Right forelimb (tissue), 1 donor: ENCODE measurements around the gene OR4D10.
"Not testable (repeated sequence)": the region's sequence is repeated elsewhere in the genome, so short reads cannot be mapped to it uniquely, and the experiment has no call there.

Experiments
- DNase-seq: peaks from one replicate; pipeline ENCODE4 v3.0.0-alpha.2; 2018

OR4D10 gene

DNA sequence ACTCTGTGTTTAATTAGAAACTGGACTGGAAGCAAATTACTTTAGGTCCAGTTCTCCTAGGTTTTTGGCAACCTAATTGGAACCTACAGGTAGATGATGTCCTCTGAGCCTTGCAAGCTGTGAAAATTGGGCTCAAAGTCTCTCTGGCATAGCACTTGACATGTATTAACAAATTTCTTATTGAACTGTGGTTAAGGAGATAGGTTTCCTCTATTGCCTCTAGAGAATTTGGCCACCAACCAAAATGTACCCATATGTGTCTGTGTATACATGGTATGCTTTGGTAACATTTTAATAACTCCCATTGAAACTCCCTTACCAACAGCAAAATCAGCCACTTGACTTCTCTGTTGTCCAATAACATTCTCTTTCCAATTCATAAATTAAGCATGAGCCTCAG is at the start of gene OR4D10:
OR4D10 (plus strand) TSS at position 301 of the 400 bp plus-strand sequence. CDS start 4,115 bp downstream, outside the sequence.
- no peak for DNase-seq

DNA sequence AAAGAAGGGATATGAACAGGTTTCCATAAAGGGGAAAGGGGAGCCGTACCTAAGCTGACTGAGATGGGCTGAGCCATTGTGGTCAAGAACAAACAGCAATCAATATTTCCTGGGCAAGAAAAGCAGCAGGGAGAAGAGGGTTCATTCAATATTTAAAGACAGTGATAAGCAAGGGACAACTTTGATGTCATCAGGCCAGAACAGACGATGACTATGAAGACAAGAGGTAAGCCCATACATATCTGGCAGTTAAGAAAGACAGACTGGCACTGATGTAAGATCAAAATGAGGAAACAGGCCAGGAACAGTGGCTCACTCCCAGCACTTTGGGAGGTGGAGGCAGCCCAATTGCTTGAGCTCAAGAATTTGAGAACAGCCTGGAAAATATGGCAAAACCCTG is 49.3 kb upstream of the OR4D10 start:
- no peak for DNase-seq

DNA sequence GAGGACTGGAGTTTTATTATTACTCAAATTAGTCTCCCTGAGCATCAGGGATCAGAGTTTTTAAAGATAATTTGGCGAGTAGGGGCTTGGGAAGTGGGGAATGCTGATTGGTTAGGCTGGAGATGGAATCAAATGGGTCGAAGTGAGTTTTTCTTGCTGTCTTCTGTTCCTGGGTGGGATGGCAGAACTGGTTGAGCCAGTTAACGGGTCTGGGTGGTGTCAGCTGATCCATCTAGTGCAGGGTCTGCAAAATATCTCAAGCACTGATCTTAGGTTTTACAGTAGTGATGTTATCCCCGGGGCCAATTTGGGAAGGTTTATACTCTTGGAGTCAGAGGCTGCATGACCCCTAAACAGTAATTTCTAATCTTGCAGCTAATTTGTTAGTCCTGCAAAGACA is 48.0 kb upstream of the OR4D10 start:
- no peak for DNase-seq

DNA sequence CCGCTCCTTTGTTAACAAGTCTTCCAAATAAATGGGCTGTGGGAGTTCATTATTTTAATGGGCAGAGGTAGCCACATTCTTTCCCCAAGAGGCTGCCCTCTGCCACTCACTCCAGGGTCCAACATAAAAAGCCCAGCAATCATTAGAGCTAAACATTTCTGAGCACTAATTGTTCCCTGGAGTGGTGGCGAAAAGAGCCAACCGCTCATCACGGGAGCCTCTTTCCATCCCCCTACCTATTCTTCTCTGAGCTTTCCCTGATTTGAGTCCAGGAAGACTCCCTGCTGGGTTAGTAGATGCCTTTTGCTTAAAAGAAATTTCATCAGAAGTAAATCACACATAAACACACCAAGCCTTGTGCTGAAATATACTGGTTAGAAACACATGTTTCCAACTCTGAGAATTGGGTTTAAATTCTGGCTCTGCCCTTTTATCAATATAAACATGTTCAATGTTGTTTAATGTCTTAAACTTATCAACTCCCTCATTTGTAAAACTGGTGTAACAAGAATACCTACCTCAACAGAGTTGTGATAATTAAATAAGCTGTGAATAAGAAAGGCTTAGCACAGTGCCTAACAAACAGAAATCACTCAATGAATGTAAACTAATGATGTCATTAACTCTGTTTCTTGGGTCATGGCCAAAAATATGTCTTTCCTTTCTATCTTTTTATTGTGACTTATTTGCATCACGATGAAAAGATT is 46.6 kb upstream of the OR4D10 start, which contains the start of gene OR5A2:
OR5A2 (minus strand) TSS at position 53 of the 707 bp plus-strand sequence. CDS start 3,460 bp downstream, outside the sequence.
- DNase-seq, result no peak

DNA sequence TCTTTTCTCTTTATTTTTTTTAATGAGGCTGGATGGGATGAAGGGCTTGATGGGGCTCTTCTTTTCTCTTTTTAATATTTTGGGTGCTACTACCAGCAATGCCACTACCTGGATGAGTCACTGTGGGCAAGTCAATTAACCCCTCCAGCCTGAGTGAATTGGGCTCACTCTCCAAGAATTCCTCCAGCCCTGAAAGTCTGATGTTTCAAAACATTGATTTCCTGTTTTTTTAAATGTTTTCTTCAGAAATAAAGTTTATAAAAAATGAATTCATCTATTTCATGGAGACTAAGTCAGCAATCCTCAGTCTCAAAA is 46.1 kb upstream of the OR4D10 start:
- DNase-seq, result no peak

DNA sequence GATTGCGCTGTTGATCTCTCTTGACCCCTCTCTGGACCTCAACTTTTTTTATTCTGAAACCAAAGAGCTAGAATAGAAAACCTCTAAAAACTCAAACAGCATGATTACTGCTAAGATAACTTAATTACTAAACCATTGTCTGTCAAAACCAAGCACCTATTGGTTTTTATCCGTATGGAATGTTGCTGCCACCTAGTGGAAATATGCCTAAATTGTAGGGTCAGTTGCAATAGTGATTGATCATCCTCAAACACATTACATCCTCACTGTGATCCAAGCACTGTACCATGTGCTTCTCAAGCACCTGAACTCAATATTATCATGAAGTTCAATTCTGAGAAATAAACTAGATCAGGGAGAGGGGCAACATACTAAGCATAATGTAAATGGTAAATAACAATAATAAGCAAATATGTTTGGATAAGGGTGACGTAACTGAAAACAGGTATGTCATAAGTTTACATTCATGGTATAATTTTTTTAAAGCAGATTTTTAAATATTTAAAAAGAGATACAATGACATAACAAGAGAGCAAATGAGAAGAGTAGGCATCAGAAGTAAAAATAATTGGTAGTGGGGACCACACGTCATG is 43.1 kb upstream of the OR4D10 start:
- DNase-seq, result no peak

DNA sequence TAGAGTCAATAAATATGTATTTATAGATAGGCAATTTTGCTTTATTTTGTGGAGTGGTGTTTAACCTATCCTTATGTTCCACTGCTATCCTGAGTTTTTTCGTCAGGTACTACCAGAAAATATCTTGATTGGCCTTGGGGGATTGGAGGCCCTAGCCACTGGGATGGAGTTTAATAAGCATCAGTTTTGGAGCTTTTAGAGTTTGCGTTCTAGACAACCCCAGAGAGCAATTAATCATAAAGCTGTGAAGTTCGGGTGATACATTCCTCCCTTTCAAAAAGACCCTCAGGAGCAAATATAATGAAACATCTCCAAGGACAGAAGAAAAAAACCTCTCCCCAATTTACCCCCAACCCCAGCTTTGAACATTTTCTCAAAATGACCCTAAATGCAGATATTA is 36.9 kb upstream of the OR4D10 start, which contains the start of gene OR5A1:
OR5A1 (plus strand) TSS at position 301 of the 400 bp plus-strand sequence. CDS start 6,700 bp downstream, outside the sequence.
- DNase-seq, result no peak

DNA sequence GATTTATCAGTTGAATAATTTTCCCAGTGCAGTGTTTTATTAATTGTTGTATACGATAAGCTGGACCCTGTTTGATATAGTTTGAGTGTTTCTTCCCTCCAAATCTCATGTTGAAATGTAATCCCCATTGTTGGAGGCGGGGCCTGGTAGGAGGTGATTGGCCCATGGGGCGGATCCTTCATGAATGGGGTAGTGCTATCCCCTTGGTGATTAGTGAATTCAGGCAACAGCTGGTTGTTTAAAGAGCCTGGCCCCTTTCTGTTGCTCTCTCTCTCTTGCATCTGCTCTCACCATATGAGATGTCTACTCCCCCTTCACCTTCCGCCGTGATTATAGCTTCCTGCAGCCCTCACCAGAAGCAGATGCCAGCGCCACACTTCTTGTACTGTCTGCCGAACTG is 35.3 kb upstream of the OR4D10 start:
- DNase-seq, result no peak

DNA sequence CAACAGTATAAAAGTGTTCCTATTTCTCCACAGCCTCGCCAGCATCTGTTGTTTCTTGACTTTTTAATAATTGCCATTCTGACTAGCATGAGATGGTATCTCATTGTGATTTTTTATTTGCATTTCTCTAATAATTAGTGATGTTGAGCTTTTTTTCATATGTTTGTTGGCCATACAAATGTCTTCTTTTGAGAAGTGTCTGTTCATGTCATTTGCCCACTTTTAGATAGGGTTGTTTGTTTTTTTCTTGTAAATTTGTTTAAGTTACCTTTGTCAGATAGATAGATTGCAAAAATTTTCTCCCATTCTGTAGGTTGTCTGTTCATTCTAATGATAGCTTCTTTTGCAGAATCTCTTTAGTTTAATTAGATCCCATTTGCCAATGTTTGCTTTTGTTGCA is 27.5 kb upstream of the OR4D10 start:
- DNase-seq, result not testable (repeated sequence)

DNA sequence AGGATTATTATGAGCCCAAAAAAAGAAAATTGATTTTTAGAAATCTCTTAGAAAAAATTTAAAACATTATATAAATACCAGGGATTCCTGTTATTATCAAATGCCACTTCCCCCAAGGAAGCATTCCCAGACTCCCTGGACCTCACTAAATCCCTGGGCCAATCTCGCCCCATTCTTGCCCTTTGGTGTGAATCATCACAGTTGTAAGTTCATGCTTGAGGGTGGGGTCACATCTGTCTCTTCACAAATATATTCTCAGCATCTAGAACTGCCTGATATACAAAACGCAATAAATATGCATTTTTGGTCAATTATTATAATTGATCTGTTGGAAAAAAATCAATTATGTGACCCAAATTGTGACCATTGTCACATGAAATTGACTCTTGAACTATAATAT is 24.6 kb upstream of the OR4D10 start:
- DNase-seq, result no peak

DNA sequence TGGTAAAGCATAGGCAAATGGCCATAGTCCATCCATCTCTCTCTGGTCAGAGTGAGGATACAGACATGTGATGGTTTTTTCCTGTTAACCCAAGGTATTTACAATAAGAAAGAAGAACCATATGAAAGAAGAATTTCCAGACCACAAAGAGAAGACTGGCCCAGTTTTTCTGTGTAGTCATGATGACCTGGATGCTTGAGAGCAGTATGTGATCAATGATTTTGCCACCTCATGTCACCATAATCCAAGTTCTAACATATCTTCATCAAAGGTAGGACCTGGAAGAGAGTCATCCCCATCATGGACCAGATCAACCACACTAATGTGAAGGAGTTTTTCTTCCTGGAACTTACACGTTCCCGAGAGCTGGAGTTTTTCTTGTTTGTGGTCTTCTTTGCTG is 16.5 kb upstream of the OR4D10 start, which contains the start of gene OR4D6:
OR4D6 (plus strand) TSS at position 301 of the 400 bp plus-strand sequence; CDS start at position 301, 0 bp downstream.
- DNase-seq, result no peak

DNA sequence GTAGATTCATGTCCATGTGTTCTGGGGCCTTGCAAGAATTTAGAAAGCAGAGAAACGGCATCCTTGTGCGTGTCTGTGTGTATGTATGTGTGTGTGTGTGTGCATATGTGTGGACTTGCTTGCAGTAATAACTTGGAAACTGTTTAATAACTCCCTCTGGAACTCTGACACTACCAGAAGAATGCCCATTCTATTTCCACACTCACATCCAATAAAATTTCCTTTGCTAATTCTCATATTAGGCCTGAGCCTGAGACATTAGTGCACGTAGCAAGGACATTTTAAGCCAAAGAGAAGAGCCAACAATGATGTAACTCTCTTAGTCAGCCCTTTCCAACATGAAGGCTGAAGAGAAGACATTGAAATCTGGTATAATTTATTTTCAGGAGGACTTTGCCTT is 13.2 kb upstream of the OR4D10 start:
- no peak for DNase-seq

DNA sequence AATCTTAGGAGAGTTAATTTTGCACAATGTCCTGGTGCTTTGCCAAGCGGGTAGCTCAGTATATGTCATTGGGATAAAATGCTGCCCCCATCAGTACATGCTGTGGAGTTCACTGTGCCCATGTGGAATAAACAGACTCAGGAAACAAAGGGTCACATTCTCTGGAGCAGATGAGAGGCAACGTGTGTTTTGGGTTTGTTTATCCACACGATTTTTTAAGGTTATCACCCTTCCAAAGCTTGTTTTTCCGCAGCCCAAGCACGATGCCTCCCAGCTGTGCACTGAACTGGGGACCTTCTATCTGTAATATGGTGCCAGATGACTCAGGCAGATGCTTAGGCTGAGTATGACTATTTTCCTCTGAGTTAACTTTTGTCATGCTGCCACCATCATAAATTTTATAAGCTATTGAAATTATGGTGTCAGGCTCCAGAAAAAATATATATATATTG is 9.9 kb upstream of the OR4D10 start:
- no peak for DNase-seq

DNA sequence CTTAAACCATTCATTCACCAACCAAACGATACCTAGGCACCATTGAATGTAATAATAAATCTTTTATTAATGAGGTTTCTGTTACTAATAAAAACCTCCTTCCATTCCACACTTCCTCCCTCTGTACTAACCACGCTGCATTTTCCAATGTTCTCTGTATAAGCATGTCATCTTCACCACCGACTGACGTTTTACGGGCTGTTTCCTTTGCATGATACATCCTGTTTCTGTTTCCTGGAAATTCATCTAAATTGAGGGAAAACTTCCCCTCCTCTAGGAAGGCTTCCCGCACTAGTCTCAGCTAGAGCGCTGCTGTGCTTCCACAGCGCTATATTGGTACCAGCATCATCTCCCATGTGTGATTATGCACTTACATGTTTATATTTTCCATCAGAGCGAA is 2.1 kb downstream of the OR4D10 start:
- no peak for DNase-seq

DNA sequence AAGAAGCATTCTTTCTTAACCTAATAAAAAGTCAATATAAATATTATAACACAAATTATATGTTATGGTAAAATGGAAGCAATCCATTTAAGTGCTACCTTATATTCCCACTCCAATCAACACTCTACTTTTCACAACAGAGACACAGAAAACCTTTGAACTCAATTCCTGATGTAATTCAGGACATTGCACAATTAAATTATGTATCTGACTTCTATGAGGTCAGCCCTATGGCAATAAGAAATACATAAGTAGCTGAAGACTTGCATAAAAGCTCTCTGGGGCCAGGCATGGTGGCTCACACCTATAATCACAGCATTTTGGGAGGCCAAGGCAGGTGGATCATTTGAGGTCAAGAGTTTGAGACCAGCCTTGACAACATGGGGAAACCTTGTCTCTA is 6.8 kb downstream of the OR4D10 start:
- DNase-seq, result no peak

DNA sequence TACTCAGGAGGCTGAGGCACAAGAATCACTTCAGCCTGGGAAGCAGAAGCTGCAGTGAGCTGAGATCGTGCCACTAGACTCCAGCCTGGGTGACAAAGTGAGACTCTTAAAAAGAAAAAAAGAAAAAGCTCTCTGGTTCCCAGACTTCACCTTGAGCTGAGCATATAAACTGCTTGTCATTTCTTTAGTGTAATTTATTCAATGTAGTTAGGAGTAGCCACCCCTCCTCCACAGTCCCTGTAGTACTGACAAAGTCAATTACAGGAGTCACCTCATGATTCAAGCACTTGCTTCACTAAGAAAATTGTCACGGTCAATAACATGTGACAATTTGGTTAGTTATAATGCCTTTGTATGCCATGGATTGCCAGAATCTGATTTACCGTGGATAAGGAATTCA is 7.2 kb downstream of the OR4D10 start:
- DNase-seq, result no peak

DNA sequence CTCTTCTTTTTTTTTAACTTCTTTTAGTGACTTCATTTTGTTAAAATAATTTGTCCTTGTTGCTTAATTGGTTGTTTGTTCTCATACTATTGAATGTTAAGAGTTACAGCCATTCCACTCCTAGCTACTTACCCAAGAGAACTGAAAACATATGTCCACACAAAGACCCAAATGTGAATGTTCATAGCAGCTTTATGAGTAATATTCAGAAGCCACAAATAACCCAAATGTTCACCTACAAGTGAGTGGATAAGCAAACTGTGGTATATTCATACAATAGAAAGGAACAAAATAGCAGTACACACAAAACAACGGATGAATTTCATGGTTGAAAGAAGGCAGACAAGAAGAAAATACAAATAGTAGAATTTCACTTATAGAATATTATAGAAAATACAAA is 28.8 kb downstream of the OR4D10 start:
- no peak for DNase-seq

DNA sequence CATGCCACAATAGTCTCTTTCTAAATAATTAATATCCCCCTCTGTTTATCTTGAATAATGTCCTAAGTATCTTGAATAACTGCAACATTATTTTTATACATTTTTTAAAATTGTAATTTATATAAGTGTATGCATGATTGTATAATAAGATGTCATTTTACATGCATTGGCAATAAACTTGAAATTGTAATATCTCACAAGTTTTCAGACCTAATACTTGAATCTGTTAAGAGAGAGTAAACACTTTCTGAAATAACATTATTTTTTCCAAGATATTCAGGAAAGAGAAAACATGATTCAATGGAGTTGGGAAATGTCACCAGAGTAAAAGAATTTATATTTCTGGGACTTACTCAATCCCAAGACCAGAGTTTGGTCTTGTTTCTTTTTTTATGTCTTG is 30.2 kb downstream of the OR4D10 start, which contains the start of gene OR4D11:
OR4D11 (plus strand) TSS at position 301 of the 400 bp plus-strand sequence; CDS start at position 301, 0 bp downstream.
- no peak for DNase-seq

DNA sequence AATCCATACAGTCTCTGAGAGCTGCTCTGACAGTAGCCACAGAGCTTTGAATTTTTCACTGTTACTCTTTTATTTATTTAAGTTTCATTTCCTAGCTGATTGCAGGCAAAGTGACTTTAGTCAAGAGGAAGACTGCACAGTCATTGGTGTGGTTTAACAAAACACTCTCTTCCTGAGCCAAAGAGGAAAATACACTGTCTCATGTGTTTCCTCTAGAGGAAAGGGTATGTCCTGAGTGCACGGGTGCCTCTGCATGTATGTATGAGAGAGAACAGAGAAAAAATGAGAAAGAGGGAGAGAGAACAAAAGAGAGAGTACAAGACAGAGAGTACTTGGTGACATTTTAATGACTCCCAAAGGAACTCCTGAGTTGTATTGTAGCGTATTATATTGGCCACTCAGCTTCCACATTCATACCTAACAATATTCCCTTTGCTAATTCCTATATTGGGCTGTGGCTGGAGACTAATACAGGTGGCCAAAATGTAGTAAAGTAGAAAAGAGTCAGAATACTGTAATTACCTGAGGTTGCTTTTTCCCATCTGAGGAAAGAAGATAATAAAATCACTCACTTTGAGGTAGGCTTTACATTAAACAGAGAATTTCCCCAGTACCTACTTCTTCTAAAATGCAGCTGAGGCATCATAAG is 38.0 kb downstream of the OR4D10 start, which contains the start of gene OR4D9:
OR4D9 (plus strand) TSS at position 599 of the 649 bp plus-strand sequence. CDS start 3,374 bp downstream, outside the sequence.
- no peak for DNase-seq

DNA sequence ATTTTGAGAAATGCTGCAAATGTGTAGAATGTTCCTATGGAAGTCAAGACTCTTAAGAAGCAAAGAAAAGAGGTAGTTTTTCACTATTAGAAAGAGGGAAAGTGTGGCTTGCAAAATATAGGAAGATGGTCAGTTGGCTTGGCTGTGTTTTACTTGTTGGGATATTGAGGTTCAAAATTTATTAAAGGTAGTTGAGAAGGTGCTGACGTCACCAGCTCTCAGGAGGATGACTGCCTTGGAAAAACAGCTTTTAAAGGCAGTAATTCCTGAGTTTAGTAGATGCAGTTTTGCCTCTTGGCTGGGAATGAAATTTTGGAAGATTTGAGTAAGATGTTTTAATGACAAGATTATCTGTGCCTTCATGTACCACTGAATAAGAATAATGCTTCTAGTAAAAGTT is 38.6 kb downstream of the OR4D10 start:
- DNase-seq, result no peak

DNA sequence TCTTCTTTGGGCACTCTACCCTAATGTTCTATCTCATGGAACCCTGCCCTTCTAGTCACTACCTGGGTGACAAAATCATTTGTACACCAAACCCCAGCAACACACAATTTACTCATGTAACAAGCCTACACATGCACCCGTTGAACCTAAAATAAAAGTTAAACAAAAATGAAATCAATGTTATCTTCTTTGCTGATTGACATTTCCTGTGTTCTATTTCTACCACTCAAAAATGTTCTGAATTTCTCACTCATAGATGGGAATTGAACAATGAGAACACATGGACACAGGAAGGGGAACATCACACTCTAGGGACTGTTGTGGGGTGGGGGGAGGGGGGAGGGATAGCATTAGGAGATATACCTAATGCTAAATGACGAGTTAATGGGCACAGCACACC is 47.0 kb downstream of the OR4D10 start:
- not testable (repeated sequence) for DNase-seq

DNA sequence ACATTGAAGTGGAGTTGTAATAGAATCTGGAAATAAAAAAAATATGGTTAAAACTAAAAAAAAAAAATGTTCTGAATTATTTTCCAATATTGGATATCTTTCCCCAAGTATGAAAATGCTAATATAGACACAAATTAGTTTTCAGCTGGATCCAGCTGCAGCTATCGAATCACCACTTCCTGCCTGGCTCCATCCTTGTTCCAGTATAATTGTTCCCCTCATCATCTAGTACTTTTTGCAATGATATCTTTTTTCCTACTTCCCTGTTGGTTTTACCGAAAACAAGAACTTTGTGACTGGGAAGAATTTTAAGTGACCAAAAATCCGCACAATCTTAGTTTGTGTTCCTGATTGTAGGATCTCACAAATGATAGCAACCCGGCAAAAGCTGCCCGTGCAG is 47.6 kb downstream of the OR4D10 start:
- no peak for DNase-seq

DNA sequence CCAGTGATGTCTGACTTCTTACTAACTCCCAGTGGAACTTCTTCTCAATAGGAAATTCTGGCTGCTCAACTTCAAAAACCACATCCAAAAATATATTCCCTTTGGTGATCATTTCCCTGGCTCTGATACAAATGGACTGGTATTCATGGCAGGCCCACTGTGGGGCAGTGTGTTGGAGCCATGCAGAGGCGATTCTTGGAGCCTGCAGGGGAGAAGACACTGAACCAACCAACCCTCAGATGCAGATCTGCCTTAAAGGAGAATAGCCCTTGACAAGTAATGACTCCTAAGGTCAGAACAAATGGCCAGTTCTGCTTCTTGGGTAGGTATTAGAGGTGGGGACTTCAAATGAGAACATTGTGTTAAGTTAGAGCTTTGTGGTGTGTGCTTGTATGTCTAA is 50.4 kb downstream of the OR4D10 start:
- DNase-seq, result no peak

DNA sequence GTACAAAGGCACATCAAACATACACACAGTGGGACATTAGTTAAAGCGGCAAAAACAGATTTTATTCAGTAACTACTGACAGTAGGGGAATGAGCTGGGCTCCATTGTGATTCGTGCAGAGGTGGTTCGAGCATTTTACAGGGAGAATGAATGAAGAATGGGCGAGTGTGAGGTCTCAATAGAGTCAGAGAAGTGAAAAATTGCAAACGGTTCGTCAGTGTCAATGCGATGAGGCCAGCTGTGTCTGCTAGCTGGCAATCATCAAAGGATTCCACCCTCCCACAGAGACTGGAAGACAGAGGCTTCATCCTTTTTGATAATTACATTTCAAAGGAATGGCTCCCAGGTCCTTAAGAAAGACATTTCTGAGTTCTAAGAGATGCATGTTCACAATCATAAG is 55.6 kb downstream of the OR4D10 start:
- DNase-seq, result no peak
